GM18870 (cell line): Measurements from ENCODE around the gene FBXW8.

ENCODE experiments used
- ATAC-seq: cut with Tn5 transposase; IDR thresholded peaks from one replicate; pipeline ENCODE4 v1.9.1; 2021; ENCODE audit warnings: moderate library complexity; ENCODE audit not compliant: unreplicated experiment

The FBXW8 gene

GRCh38 chr12:117034701-117035151, 124.0 kb downstream of the FBXW8 start:
- ATAC-seq: no peak

- ATAC-seq: no peak
Measured at GRCh38 chr12:117035287-117035686, 124.5 kb downstream of the FBXW8 start.

- no peak for ATAC-seq
Measured at GRCh38 chr12:117036046-117036445, 125.3 kb downstream of the FBXW8 start.

- ATAC-seq: no peak
Measured at GRCh38 chr12:117036547-117036946, 125.8 kb downstream of the FBXW8 start.

- ATAC-seq: no peak
Measured at GRCh38 chr12:117037289-117038022, 126.7 kb downstream of the FBXW8 start.

- no peak for ATAC-seq
Measured at GRCh38 chr12:117038023-117038680, 127.4 kb downstream of the FBXW8 start.

- no peak for ATAC-seq
Measured at GRCh38 chr12:117038919-117039318, 128.2 kb downstream of the FBXW8 start.

- ATAC-seq: no peak
Measured at GRCh38 chr12:117039891-117040309, 129.2 kb downstream of the FBXW8 start.

- no peak for ATAC-seq
Measured at GRCh38 chr12:117040496-117040895, 129.7 kb downstream of the FBXW8 start.

GRCh38 chr12:117041798-117042170, 131.0 kb downstream of the FBXW8 start:
- no peak for ATAC-seq

- no peak for ATAC-seq
Measured at GRCh38 chr12:117042171-117042842, 131.6 kb downstream of the FBXW8 start.

- ATAC-seq: no peak
Measured at GRCh38 chr12:117042862-117043261, 132.1 kb downstream of the FBXW8 start.

GRCh38 chr12:117044311-117044710, 133.6 kb downstream of the FBXW8 start:
- no peak for ATAC-seq

GRCh38 chr12:117044790-117045159, 134.0 kb downstream of the FBXW8 start:
- no peak for ATAC-seq

- no peak for ATAC-seq
Measured at GRCh38 chr12:117045160-117046010, 134.6 kb downstream of the FBXW8 start.

GRCh38 chr12:117046011-117046369, 135.2 kb downstream of the FBXW8 start:
- no peak for ATAC-seq

- ATAC-seq: no peak
Measured at GRCh38 chr12:117046425-117046824, 135.7 kb downstream of the FBXW8 start.

- no peak for ATAC-seq
Measured at GRCh38 chr12:117046861-117047530, 136.2 kb downstream of the FBXW8 start.

- ATAC-seq: no peak
Measured at GRCh38 chr12:117047810-117048584, 137.2 kb downstream of the FBXW8 start.

- no peak for ATAC-seq
Measured at GRCh38 chr12:117048585-117048904, 137.8 kb downstream of the FBXW8 start.
